HG02970 (cell line): Measurements from ENCODE around the gene DPP4.
"Not testable (repeated sequence)": the region's sequence is repeated elsewhere in the genome, so short reads cannot be mapped to it uniquely, and the experiment has no call there.

ENCODE experiments used
- ATAC-seq: cut with Tn5 transposase; IDR thresholded peaks from one replicate; pipeline ENCODE4 v1.9.1; 2021; ENCODE audit warnings: mild to moderate bottlenecking, moderate library complexity, moderate number of reproducible peaks; ENCODE audit not compliant: unreplicated experiment, low FRiP score

The DPP4 gene

DNA sequence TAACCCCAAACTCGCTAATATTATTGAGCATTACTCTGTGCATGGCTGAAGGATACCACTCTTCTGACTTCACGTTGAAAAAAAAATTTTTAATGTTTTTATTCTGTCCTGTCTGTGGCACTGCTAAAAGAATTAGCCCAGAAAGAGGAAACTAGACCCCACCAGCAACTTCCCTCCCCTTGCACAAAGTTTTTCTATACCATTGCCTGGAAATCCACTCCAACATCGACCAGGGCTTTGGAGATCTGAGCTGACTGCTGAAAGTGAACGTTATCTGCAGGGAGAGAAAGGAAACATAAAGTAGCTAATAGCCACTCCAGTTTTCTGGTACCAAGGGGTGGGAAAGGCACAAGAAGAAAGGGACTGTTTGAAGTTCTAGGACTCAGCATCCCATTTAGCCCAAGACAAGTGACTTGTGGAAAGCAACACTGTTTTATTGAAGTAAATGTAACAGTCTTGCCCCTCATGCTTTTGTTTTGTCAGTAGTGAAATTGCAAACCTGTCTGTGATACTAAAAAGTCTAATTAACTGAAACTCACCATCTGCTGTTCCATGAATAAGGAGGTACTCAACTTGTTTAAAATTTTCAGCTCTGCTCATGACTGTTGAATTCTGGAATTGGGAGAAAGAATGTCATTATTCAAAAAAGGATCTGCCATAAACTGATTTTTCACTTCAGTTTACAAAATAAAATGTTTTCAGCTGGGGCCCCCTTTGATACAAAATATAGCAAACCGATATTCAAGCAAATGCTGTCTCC lies 79.1 kb downstream of the DPP4 start:
- no peak for ATAC-seq

DNA sequence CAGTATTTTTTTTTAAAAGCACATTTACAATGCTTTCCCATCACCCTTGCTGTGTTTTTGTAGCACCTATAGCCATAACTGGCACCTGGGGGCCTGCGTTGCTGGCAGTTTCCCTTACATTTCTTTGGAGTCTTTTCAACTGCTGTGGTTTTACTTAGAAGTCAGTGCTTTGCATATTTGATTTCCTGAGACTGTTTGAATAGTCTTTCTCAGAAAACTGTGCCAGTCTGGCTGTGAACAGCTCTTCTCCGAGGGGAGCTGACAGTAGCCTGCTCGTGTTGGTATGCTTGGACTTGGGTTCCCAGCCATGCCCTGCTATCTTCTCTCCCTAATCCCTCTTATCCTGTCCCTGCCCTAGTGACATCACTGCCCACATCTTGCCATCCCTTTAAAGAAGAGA lies 81.5 kb downstream of the DPP4 start:
- no peak for ATAC-seq

GRCh38 chr2:161991991-161992390 lies 82.0 kb downstream of the DPP4 start:
- ATAC-seq, result no peak

- ATAC-seq, result no peak
Observed at GRCh38 chr2:161990741-161991140, 83.3 kb downstream of the DPP4 start.

GRCh38 chr2:161990036-161990435 lies 84.0 kb downstream of the DPP4 start:
- no peak for ATAC-seq

- no peak for ATAC-seq
Observed at GRCh38 chr2:161988589-161988988, 85.4 kb downstream of the DPP4 start.

- ATAC-seq, result no peak
Observed at GRCh38 chr2:161987311-161987710, 86.7 kb downstream of the DPP4 start.

DNA sequence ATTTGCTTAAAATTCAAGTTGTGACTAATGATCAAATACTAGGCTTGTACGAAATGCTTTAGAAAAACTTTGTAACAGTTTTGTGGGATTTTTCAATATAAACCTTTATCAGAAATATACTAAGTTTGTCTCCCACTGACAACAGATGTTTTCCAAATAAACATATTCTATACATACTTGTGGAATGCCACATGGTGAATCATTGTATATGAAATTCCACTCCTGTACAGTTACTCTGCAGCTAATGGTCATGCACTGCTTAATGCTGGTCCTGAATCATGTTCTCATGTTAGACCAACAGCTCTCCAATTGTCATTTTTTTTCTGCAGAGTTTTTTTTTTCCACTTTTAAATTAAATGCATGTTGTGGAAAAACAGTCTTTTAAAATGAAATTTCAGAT lies 90.1 kb downstream of the DPP4 start:
- ATAC-seq, result no peak

DNA sequence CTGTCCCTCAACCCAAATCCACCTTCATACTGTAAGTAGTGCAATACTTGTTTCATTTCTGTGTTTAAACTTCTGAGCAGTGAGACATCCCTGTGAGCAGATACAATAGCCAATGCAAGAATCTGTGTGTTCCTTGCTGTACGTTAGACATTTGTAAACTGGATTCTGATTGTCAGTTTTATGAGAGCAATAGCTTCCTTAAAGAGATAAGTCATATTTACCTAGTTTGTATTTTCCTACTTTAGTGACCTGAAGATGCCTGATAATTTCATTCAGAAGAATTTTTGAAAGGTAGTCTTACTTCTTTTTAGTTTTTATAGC lies 90.7 kb downstream of the DPP4 start:
- no peak for ATAC-seq

DNA sequence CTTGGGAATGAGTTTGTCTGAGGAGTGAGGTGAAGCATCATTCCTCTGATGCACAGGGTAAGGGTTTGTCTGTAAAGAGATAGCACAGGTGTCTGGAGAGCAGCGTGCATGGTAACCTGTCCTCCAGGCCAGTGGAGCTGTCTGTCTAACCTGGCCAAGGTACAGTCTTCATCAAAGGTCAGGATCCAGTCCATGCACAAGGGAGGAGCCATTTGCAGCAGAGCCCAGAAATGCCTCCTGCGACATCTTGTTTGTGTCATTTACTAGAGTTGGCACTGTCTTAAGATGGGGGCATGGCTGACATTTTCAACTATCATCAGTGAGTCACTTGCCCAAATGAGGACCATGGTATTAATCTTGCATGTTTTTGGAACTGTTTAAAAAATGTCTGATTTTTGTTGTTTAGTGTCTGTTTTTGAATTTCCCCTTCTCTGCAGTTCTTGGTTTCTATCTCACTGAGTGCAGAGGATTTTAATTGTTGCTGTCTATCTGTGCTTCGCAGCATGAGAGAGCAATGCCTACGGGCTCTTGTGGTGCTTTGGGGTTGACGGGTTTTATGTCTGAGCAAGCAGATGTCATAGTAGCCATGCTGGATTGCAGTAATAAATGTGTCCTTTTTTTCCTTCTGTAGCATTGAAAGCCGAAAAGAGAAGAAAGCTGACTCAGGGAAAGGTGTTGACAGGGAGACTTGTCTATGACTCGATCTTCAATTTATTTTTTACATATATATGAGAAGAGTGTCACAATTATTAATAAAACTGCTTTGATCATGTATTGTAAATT lies 91.3 kb downstream of the DPP4 start:
- no peak for ATAC-seq

DNA sequence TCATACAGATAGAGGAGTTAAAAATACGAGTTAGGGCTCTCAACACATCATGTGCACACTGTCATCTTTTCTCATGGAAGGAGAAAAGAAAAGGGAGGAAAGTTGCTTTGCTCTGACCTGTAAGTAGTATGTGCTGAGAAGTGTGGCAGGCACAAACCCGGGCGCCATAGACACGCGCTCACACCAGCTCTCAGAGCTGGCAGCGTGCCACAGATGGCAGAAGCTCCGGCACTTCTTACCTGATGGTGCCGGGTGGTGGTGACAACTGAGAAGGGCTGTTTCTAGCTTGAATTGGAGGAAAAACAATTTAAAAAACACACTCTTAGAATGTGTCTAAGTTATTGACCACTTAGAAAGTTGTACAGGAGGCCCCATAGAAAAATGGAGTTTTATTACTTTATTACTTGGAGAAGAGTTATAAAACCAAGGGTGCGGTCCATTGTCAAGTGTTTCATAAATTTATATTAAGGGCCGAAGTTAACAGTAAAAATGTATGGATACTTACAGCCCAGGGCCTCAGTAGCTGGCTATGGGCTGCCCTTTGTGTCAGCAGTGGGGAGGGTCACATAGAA lies 92.2 kb downstream of the DPP4 start:
- ATAC-seq, result no peak

DNA sequence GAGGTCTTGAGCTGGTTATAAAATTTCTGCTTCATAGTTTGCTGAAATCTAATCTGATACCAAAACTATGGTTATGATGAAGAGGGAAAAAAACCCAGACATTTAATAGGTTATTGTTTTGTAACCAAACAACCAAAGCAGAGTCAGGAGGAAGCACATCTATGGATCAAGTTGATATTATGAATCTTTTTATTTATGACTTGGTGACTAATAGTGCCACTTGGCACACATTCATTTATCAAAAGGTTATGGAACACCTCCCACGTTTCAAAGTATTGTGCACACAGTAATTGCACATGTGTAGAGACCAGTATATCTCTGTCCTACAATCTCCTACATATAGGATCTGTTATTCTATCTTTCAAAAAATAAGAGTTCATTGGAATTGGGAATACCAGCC lies 93.0 kb downstream of the DPP4 start:
- no peak for ATAC-seq

GRCh38 chr2:161979490-161979889 lies 94.5 kb downstream of the DPP4 start:
- no peak for ATAC-seq

- ATAC-seq, result not testable (repeated sequence)
Observed at GRCh38 chr2:161977926-161978325, 96.1 kb downstream of the DPP4 start.

- no peak for ATAC-seq
Observed at GRCh38 chr2:161976917-161977316, 97.1 kb downstream of the DPP4 start.

GRCh38 chr2:161976295-161976694 lies 97.7 kb downstream of the DPP4 start:
- no peak for ATAC-seq

- ATAC-seq, result no peak
Observed at GRCh38 chr2:161975813-161976160, 98.2 kb downstream of the DPP4 start.

GRCh38 chr2:161975062-161975812 lies 98.8 kb downstream of the DPP4 start:
- no peak for ATAC-seq

DNA sequence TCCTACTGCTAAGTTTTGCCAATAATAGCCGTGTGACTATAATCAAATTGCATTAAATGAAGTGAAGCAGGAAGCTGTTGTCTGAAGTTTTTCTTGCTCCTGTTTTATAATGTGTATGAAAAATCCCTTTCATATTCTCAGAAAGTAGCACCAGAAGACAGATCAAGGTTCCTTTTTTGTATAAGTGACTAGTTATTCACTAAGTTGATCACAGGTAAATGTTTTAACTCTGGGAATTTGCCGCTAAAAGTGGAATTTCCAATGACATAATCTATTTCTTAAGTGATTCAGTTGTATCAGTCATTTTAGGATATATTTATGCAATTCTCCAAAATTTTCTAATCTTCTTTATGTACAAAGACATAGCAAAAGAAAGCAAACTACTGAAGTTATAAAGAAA lies 99.6 kb downstream of the DPP4 start:
- ATAC-seq, result no peak

- ATAC-seq, result no peak
Observed at GRCh38 chr2:161972866-161973265, 101.1 kb downstream of the DPP4 start.

DNA sequence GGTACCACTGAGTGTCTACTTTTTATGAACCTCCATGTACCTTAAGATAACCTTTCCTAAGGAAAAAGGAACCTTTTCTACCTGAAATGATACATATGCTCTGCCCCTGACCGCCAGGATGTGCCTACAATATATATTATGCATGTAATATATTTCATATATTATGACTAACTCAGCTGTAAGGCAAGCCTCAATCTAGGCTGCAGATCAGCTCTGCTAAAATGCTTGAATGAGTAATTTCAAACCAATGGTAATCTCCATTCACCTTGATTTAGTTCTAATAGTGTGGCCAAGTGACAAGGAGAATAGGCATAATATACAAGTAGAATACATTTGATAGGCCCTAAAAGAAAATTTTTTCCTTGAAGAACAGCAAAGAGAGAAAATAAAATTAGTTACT lies 101.8 kb downstream of the DPP4 start:
- ATAC-seq, result no peak
